H9 (cell line): ENCODE data around the gene CTXN1. TPM values are rescaled to one million over a fixed set of nuclear protein-coding genes. Genes with fewer than 3 reads are reported as not detected.

Experiments
- DNase-seq: peaks from one replicate; pipeline ENCODE4 v3.0.0-alpha.2; 2017
- H2AFZ ChIP-seq: one replicate; pipeline ENCODE4 v1.6.1; 2013; ENCODE audit warnings: mild to moderate bottlenecking, low read length, control low read depth, moderate library complexity
- H2AK5ac ChIP-seq: 2 replicates; pipeline ENCODE4 v1.6.1; 2013; ENCODE audit warnings: low read length, control low read depth, mixed read lengths; ENCODE audit not compliant: insufficient read length
- H2BK120ac ChIP-seq: one replicate; pipeline ENCODE4 v1.6.1; 2013; ENCODE audit warnings: low read depth, mild to moderate bottlenecking, low read length, control low read depth, inconsistent platforms; ENCODE audit not compliant: poor library complexity, severe bottlenecking
- H2BK12ac ChIP-seq: 2 replicates; pipeline ENCODE4 v1.6.1; 2013; ENCODE audit warnings: low read length, control low read depth, mixed read lengths, low read depth; ENCODE audit not compliant: insufficient read length
- H2BK15ac ChIP-seq: 2 replicates; pipeline ENCODE4 v1.6.1; 2013; ENCODE audit warnings: low read depth, low read length, control low read depth
- H2BK20ac ChIP-seq: one replicate; pipeline ENCODE4 v1.6.1; 2013; ENCODE audit warnings: low read depth, mild to moderate bottlenecking, low read length, control low read depth, inconsistent platforms; ENCODE audit not compliant: poor library complexity, severe bottlenecking
- H2BK5ac ChIP-seq: 2 replicates; pipeline ENCODE4 v1.6.1; 2013; ENCODE audit warnings: low read length, control low read depth, mixed read lengths; ENCODE audit not compliant: insufficient read length
- H3K14ac ChIP-seq: 2 replicates; pipeline ENCODE4 v1.6.1; 2013; ENCODE audit warnings: low read length, control low read depth; ENCODE audit not compliant: insufficient read depth
- H3K18ac ChIP-seq: 2 replicates; pipeline ENCODE4 v1.6.1; 2013; ENCODE audit warnings: low read depth, mild to moderate bottlenecking, mixed read lengths, low read length, control low read depth; ENCODE audit not compliant: insufficient read length
- H3K23ac ChIP-seq: 2 replicates; pipeline ENCODE4 v1.6.1; 2013; ENCODE audit warnings: low read length, control low read depth, mixed read lengths, low read depth; ENCODE audit not compliant: insufficient read length
- H3K23me2 ChIP-seq: 2 replicates; pipeline ENCODE4 v1.6.1; 2013; ENCODE audit warnings: low read depth, mild to moderate bottlenecking, mixed read lengths, low read length, control low read depth; ENCODE audit not compliant: insufficient read length, poor library complexity, severe bottlenecking
- H3K27ac ChIP-seq: 2 replicates; pipeline ENCODE4 v1.5.1; 2013; ENCODE audit warnings: low read length, control low read depth, mixed read lengths, low read depth; ENCODE audit not compliant: insufficient read length
- H3K27me3 ChIP-seq: 2 replicates; pipeline ENCODE4 v1.6.1; 2013; ENCODE audit warnings: low read length, control low read depth, inconsistent platforms; ENCODE audit not compliant: insufficient read depth
- H3K4ac ChIP-seq: 2 replicates; pipeline ENCODE4 v1.6.1; 2013; ENCODE audit warnings: low read depth, mild to moderate bottlenecking, control low read depth, inconsistent platforms, low read length, moderate library complexity
- H3K4me1 ChIP-seq: 2 replicates; pipeline ENCODE4 v1.6.1; 2013; ENCODE audit warnings: low read length, control low read depth, inconsistent platforms; ENCODE audit not compliant: insufficient read depth
- H3K4me2 ChIP-seq: 2 replicates; pipeline ENCODE4 v1.6.1; 2013; ENCODE audit warnings: low read length, control low read depth, mixed read lengths; ENCODE audit not compliant: insufficient read length, insufficient read depth
- H3K56ac ChIP-seq: 2 replicates; pipeline ENCODE4 v1.6.1; 2013; ENCODE audit warnings: low read depth, mild to moderate bottlenecking, mixed read lengths, low read length, control low read depth; ENCODE audit not compliant: insufficient read length
- H3K79me1 ChIP-seq: 2 replicates; pipeline ENCODE4 v1.6.1; 2013; ENCODE audit warnings: low read depth, mild to moderate bottlenecking, moderate library complexity, low read length, control low read depth, inconsistent platforms; ENCODE audit not compliant: insufficient read depth, poor library complexity, severe bottlenecking
- H3K79me2 ChIP-seq: 2 replicates; pipeline ENCODE4 v1.6.1; 2013; ENCODE audit warnings: low read length, control low read depth, inconsistent platforms; ENCODE audit not compliant: insufficient read depth
- H3K9ac ChIP-seq: 2 replicates; pipeline ENCODE4 v1.6.1; 2013; ENCODE audit warnings: low read length, control low read depth, mixed read lengths; ENCODE audit not compliant: insufficient read length; ENCODE audit errors: extremely low read depth
- H3K9me3 ChIP-seq: one replicate; pipeline ENCODE4 v1.6.1; 2013; ENCODE audit warnings: low read depth, low read length, inconsistent platforms; ENCODE audit not compliant: control insufficient read depth
- H3T11ph ChIP-seq: one replicate; pipeline ENCODE4 v1.6.1; 2013; ENCODE audit warnings: mild to moderate bottlenecking, low read length, control low read depth, inconsistent platforms
- H4K20me1 ChIP-seq: one replicate; pipeline ENCODE4 v1.6.1; 2013; ENCODE audit not compliant: control insufficient read depth, insufficient read length, insufficient read depth
- H4K5ac ChIP-seq: 2 replicates; pipeline ENCODE4 v1.6.1; 2013; ENCODE audit warnings: low read depth, mild to moderate bottlenecking, mixed read lengths, low read length, control low read depth; ENCODE audit not compliant: insufficient read length
- H4K8ac ChIP-seq: replicated peaks from 2 replicates; pipeline ENCODE4 v1.6.1; 2013; ENCODE audit warnings: low read length, control low read depth, mixed read lengths, low read depth; ENCODE audit not compliant: insufficient read length
- H4K91ac ChIP-seq: 2 replicates; pipeline ENCODE4 v1.6.1; 2013; ENCODE audit warnings: low read depth, mild to moderate bottlenecking, moderate library complexity, mixed read lengths, low read length, control low read depth; ENCODE audit not compliant: insufficient read length
- H3K27ac Mint-ChIP-seq, 3 experiments: 2 replicates in 2 of 3; 3 replicates in 1 of 3; pipeline ENCODE4 v1.8.0; 2020 to 2021; ENCODE audit warnings: mixed read lengths in 3 of 3, mild to moderate bottlenecking in 1 of 3, moderate library complexity in 1 of 3
- H3K27me3 Mint-ChIP-seq: 2 replicates; pipeline ENCODE4 v1.8.0; 2021; ENCODE audit warnings: low read depth, mild to moderate bottlenecking, moderate library complexity, mixed read lengths
- H3K36me3 Mint-ChIP-seq, 3 experiments: 2 replicates in 2 of 3; 3 replicates in 1 of 3; pipeline ENCODE4 v1.8.0; 2020 to 2021; ENCODE audit warnings: low read depth in 3 of 3, mixed read lengths in 3 of 3; ENCODE audit not compliant: insufficient read depth in 1 of 3
- H3K4me1 Mint-ChIP-seq, 2 experiments: 2 replicates each; pipeline ENCODE4 v1.8.0; 2020; ENCODE audit warnings: mixed read lengths in 2 of 2
- H3K4me3 Mint-ChIP-seq, 2 experiments: 2 replicates in 1 of 2; 3 replicates in 1 of 2; pipeline ENCODE4 v1.8.0; 2020 to 2021; ENCODE audit warnings: mild to moderate bottlenecking in 2 of 2, mixed read lengths in 2 of 2, moderate library complexity in 1 of 2
- H3K9me3 Mint-ChIP-seq, 2 experiments: 2 replicates in 1 of 2; 3 replicates in 1 of 2; pipeline ENCODE4 v1.8.0; 2020; ENCODE audit warnings: mild to moderate bottlenecking in 2 of 2, mixed read lengths in 2 of 2, moderate library complexity in 1 of 2
- WGBS: extraction: QIAGEN DNeasy Blood & Tissue Kit; methylation state at CpG from one replicate; pipeline ENCODE4 v1.1.7; 2013; ENCODE audit warnings: missing lambda C conversion rate, low lambda C conversion rate, mixed read lengths; ENCODE audit not compliant: insufficient read length; ENCODE audit errors: extremely low coverage; 5-methylcytosine and 5-hydroxymethylcytosine counted together
- total RNA-seq: library from RNA; stranded (reverse); gene quantifications from 2 replicates; pipeline ENCODE4 v1.2.1, GENCODE V29; 2021
- TF ChIP-seq, protein P1 (sequence below): fragments of 200-600 bp; sonication (generic); conservative IDR thresholded peaks from 3 replicates; pipeline ENCODE4 v1.8.0; 2021; ENCODE audit warnings: antibody characterized with exemption, mild to moderate bottlenecking

Gene CTXN1
- total RNA-seq, 1 experiment from 2014 or later: 22.7 TPM

DNA sequence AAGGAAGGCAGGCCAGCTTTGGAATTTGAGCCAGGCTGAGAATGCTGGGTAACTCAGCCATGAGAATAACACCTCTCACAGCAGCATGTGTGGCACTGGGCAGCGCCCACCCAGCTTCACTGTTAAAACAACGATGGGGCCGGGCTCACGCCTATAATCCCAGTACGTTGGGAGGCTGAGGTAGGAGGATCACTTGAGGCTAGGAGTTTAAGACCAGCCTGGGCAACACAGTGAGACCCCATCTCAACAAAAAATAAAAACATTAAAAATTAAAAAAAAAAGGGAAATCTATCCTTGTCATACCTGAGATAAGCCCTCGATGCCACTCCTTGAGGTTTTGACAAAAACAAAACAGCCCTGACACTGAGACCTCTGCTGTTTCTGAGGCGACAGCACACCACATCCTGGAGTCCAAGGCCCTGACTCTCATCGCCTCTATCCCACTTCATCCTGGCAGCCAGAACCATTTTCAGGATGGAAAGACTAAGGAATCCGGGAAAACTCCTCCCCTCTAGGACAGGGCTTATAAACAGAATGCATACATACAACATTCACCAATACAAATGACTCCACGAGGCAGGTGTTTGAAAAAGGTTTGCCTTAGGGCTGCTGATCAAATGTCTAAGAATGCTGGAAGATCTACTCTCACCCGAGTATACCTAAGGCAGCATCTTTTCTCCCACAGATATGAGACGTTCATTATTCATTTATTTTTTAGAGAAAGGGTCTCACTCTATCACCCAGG, 40.2 kb upstream of the CTXN1 start:
- Histone ChIP-seq H3K27ac (no peak overlapping the region), H4K8ac (no peak overlapping the region), H2AK5ac (no peak overlapping the region), H3K9me3 (no peaks in the 10 kb centered on the region), H2BK15ac (no peak overlapping the region), H3K23ac (no peak overlapping the region), H3K56ac (no peak overlapping the region), H3K9ac (no peak overlapping the region), H2AFZ (no peak overlapping the region), H3K4ac (no peak overlapping the region), H3K23me2 (no peaks in the 10 kb centered on the region), H3K4me2 (no peak overlapping the region), H3T11ph (no peak overlapping the region), H4K91ac (no peak overlapping the region), H3K79me2 (no peaks in the 10 kb centered on the region), H3K27me3 (no peaks in the 10 kb centered on the region), H4K5ac (no peak overlapping the region), H2BK20ac (no peak overlapping the region), H2BK5ac (no peak overlapping the region), H3K14ac (no peak overlapping the region), H2BK120ac (no peak overlapping the region), H3K79me1 (no peaks in the 10 kb centered on the region), H4K20me1 (no peaks in the 10 kb centered on the region), H2BK12ac (no peak overlapping the region), H3K4me1 (no peaks in the 10 kb centered on the region), H3K18ac (no peak overlapping the region)
- peaks cover 39 to 81% (median 78%) of the 10 kb centered on the region in 3 experiments for H3K36me3 Mint-ChIP-seq
- WGBS: no CpG with 5 or more reads among the region's 12 CpGs
- H3K27me3 Mint-ChIP-seq: no peaks in the 10 kb centered on the region
- no peak overlapping the region for H3K4me3 Mint-ChIP-seq
- H3K9me3 Mint-ChIP-seq: no peaks in the 10 kb centered on the region
- peaks cover 17 to 22% of the 10 kb centered on the region in 2 experiments for H3K4me1 Mint-ChIP-seq
- H3K27ac Mint-ChIP-seq: peak overlapping the region in 1 of 3 experiments; percentile 93; a peak in 2 of 7 replicates
- TF ChIP-seq, protein P1, sequence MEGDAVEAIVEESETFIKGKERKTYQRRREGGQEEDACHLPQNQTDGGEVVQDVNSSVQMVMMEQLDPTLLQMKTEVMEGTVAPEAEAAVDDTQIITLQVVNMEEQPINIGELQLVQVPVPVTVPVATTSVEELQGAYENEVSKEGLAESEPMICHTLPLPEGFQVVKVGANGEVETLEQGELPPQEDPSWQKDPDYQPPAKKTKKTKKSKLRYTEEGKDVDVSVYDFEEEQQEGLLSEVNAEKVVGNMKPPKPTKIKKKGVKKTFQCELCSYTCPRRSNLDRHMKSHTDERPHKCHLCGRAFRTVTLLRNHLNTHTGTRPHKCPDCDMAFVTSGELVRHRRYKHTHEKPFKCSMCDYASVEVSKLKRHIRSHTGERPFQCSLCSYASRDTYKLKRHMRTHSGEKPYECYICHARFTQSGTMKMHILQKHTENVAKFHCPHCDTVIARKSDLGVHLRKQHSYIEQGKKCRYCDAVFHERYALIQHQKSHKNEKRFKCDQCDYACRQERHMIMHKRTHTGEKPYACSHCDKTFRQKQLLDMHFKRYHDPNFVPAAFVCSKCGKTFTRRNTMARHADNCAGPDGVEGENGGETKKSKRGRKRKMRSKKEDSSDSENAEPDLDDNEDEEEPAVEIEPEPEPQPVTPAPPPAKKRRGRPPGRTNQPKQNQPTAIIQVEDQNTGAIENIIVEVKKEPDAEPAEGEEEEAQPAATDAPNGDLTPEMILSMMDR: no peak
- DNase-seq: no peak
